B cell (primary cell): Measurements from ENCODE around the gene DRAXIN. TPM values are rescaled to one million over a fixed set of nuclear protein-coding genes. Genes with fewer than 3 reads are reported as not detected.

Experiments
- ATAC-seq: fragments of 200-7000 bp; cut with Tn5 transposase; one replicate; pipeline ENCODE4 v1.10.0; 2021; ENCODE audit warnings: low read depth, mild to moderate bottlenecking, moderate number of reproducible peaks, moderate library complexity
- CTCF ChIA-PET: fragments of 350-600 bp; sonication (Branson Sonifier 250); formaldehyde crosslinking; loops from one replicate; lab custom pipeline; 2021; ENCODE audit warnings: antibody characterized with exemption, inconsistent platforms; lab: Charles Lee
- POLR2A ChIA-PET: fragments of 350-600 bp; sonication (Branson Sonifier 250); formaldehyde crosslinking; loops from one replicate; lab custom pipeline; 2021; ENCODE audit warnings: antibody characterized with exemption; lab: Charles Lee
- DNase-seq: peaks from one replicate; pipeline ENCODE4 v3.0.0; 2013
- H2AFZ ChIP-seq: 2 replicates; pipeline ENCODE4 v1.6.1; 2012; ENCODE audit warnings: mild to moderate bottlenecking, low read depth, low read length; ENCODE audit not compliant: insufficient read depth, poor library complexity, severe bottlenecking
- H3K27ac ChIP-seq, 2 donors: 1 replicate in 1 of 2; 2 replicates in 1 of 2; pipeline ENCODE4 v1.5.1; 2012 to 2013; ENCODE audit warnings: low read length in 2 of 2, mild to moderate bottlenecking in 2 of 2, moderate library complexity in 1 of 2
- H3K27me3 ChIP-seq, 4 experiments: fragments of 200-600 bp in 1 of 4; sonication (generic) in 1 of 4; replicated peaks in 1 of 4; 1 replicate in 2 of 4; 2 replicates in 2 of 4; pipeline versions ENCODE4 v1.6.1 to v1.7.0; 2013 to 2016; ENCODE audit warnings: low read length in 3 of 4, mild to moderate bottlenecking in 2 of 4, mixed read lengths in 1 of 4, moderate library complexity in 1 of 4; ENCODE audit not compliant: insufficient read depth in 4 of 4, control insufficient read depth in 3 of 4; ENCODE audit errors: control extremely low read depth in 1 of 4
- H3K36me3 ChIP-seq, 2 experiments: replicated peaks in 1 of 2; 1 replicate in 1 of 2; 2 replicates in 1 of 2; pipeline versions ENCODE4 v1.6.1 to v1.7.1; 2013; ENCODE audit warnings: low read length in 1 of 2; ENCODE audit not compliant: insufficient read depth in 2 of 2, control insufficient read depth in 1 of 2; ENCODE audit errors: control extremely low read depth in 1 of 2, extremely low read depth in 1 of 2
- H3K4me1 ChIP-seq, 2 donors: fragments of 200-600 bp in 1 of 2; sonication (generic) in 1 of 2; 1 replicate in 1 of 2; 2 replicates in 1 of 2; pipeline versions ENCODE4 v1.5.1 to v1.6.1; 2013 to 2017; ENCODE audit warnings: low read length in 2 of 2; ENCODE audit not compliant: control insufficient read depth in 2 of 2, insufficient read depth in 2 of 2
- H3K4me2 ChIP-seq: replicated peaks from 2 replicates; pipeline ENCODE3; 2012; ENCODE audit warnings: mild to moderate bottlenecking, low read depth, low read length; ENCODE audit not compliant: poor library complexity, severe bottlenecking
- H3K4me3 ChIP-seq, 5 experiments: fragments of 200-600 bp in 1 of 5; sonication (generic) in 1 of 5; 1 replicate in 3 of 5; 2 replicates in 2 of 5; pipeline versions ENCODE4 v1.5.1 to v1.7.0; 2011 to 2016; ENCODE audit warnings: low read length in 4 of 5, mild to moderate bottlenecking in 4 of 5, low read depth in 2 of 5, control low read depth in 1 of 5, moderate library complexity in 1 of 5; ENCODE audit not compliant: insufficient read depth in 1 of 5; ENCODE audit errors: control extremely low read depth in 1 of 5, extremely low read depth in 1 of 5
- H3K79me2 ChIP-seq: fragments of 200-600 bp; sonication (generic); one replicate; pipeline ENCODE4 v1.6.0; 2016; ENCODE audit warnings: low read length; ENCODE audit not compliant: control insufficient read depth, insufficient read depth
- H3K9ac ChIP-seq: fragments of 200-600 bp; sonication (generic); 2 replicates; pipeline ENCODE4 v1.6.1; 2017; ENCODE audit warnings: mild to moderate bottlenecking, low read length, moderate library complexity
- H3K9me3 ChIP-seq, 3 donors: one replicate each; pipeline versions ENCODE4 v1.6.1 to v1.7.1; 2013; ENCODE audit warnings: low read length in 2 of 3; ENCODE audit not compliant: control insufficient read depth in 2 of 3, insufficient read depth in 1 of 3; ENCODE audit errors: control extremely low read depth in 1 of 3
- H4K20me1 ChIP-seq: 2 replicates; pipeline ENCODE4 v1.6.0; 2012; ENCODE audit warnings: mild to moderate bottlenecking, low read length; ENCODE audit not compliant: insufficient read depth, control insufficient read depth, poor library complexity, severe bottlenecking
- H3K27ac Mint-ChIP-seq: one replicate; pipeline ENCODE4 v1.8.0; 2021; ENCODE audit warnings: mixed read lengths
- H3K27me3 Mint-ChIP-seq: one replicate; pipeline ENCODE4 v1.8.0; 2021; ENCODE audit warnings: mixed read lengths
- H3K4me1 Mint-ChIP-seq: one replicate; pipeline ENCODE4 v1.8.0; 2021; ENCODE audit warnings: mixed read lengths
- H3K4me3 Mint-ChIP-seq: one replicate; pipeline ENCODE4 v1.8.0; 2021; ENCODE audit warnings: mixed read lengths
- H3K9me3 Mint-ChIP-seq: one replicate; pipeline ENCODE4 v1.8.0; 2022; ENCODE audit warnings: mixed read lengths; ENCODE audit not compliant: insufficient read depth
- CTCF ChIP-seq: fragments of 200-600 bp; IDR thresholded peaks from one replicate; pipeline ENCODE4 v1.8.0; 2022; ENCODE audit warnings: antibody characterized with exemption, mild to moderate bottlenecking
- EZH2 ChIP-seq: IDR thresholded peaks from 2 replicates; pipeline ENCODE4 v1.6.1; 2012; ENCODE audit warnings: borderline replicate concordance, low read depth, mild to moderate bottlenecking, moderate library complexity, low read length; ENCODE audit not compliant: insufficient read depth, poor library complexity, severe bottlenecking
- WGBS: methylation state at CpG from one replicate; pipeline ENCODE4 v1.1.5; 2013; ENCODE audit warnings: missing lambda C conversion rate; ENCODE audit not compliant: insufficient coverage; 5-methylcytosine and 5-hydroxymethylcytosine counted together
- intact Hi-C: fragments of 100-400 bp; cut with micrococcal nuclease; formaldehyde crosslinking; loops from one replicate; pipeline ENCODE4 v1.10.0; 2022
- polyA plus RNA-seq: library from polyadenylated mRNA; depleted of rRNA; stranded (reverse); fragments of >200 nt; gene quantifications from 2 replicates; pipeline ENCODE4 v1.2.3, GENCODE V29; 2012
- total RNA-seq, 2 donors: library from RNA; stranded (reverse); fragments of 120-200 nt in 1 of 2; gene quantifications; 1 replicate in 1 of 2; 2 replicates in 1 of 2; pipeline versions ENCODE4 v1.2.3 to v1.2.4, GENCODE V29; 2013 to 2022

Gene DRAXIN
- total and polyA plus RNA-seq, 2 donors (not counting 1 experiment from before 2014, with no cell fraction given): 0.21 to 0.30 TPM

DNA sequence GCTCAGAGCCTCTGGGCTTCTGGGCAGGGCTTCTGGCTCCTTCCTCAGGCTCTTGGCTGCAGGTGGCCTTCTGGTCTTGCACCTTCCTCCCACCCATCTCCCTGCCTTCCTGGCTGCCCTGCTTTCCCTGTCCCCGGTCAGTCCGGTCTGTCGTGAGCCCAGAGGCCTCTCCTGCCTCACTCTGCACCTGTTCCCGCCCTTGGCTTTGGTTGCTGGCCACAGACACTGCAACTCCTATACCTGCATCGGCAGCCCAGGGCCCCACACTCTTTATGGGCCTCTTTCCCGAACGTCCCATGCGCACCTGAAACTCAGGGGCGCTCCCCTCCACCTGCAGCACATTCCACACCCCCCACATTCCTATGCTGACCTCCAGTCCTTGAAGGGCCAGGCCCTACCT lies 45.2 kb upstream of the DRAXIN start:
- Mint-ChIP-seq H3K9me3 (no peaks in the 10 kb centered on the region), H3K4me3 (no peak overlapping the region), H3K27me3 (no peaks in the 10 kb centered on the region), H3K4me1 (peaks cover 24% of the 10 kb centered on the region), H3K27ac (no peak overlapping the region)
- DNase-seq (no peak), ATAC-seq (no peak)
- Histone ChIP-seq H3K9ac (no peak overlapping the region), H3K36me3 (no peaks in the 10 kb centered on the region), H3K79me2 (no peaks in the 10 kb centered on the region), H3K4me1 (peaks cover 14 to 21% of the 10 kb centered on the region in 2 donors), H3K27me3 (peaks cover 0 to 3% (median 0%) of the 10 kb centered on the region in 4 experiments), H3K9me3 (peaks cover 0 to 3% (median 0%) of the 10 kb centered on the region in 3 donors), H3K27ac (no peak overlapping the region), H3K4me2 (no peak overlapping the region), H3K4me3 (no peak overlapping the region), H2AFZ (no peak overlapping the region), H4K20me1 (no peaks in the 10 kb centered on the region)
- intact Hi-C loops: loop anchor here (10.0 kb wide), 1 partner anchor 172 kb away; the partner anchor contains the start of gene DISP3
- TF ChIP-seq EZH2 (no peak), CTCF (no peak)
- CTCF ChIA-PET: interaction anchor here (0.6 to 18.9 kb wide), 27 partner anchors 8 to 635 kb away, joined by 3 to 231 read pairs (median 4); partner anchors contain the start of genes AGTRAP, DISP3, FBXO44 and FBXO6
- POLR2A ChIA-PET: interaction anchor here (0.7 to 1.5 kb wide), 4 partner anchors 18 to 546 kb away, joined by 3 to 6 read pairs (median 4); partner anchors contain the start of genes EXOSC10 and FBXO6
- 91% methylated on average over 9 of the region's 9 CpGs for WGBS

DNA sequence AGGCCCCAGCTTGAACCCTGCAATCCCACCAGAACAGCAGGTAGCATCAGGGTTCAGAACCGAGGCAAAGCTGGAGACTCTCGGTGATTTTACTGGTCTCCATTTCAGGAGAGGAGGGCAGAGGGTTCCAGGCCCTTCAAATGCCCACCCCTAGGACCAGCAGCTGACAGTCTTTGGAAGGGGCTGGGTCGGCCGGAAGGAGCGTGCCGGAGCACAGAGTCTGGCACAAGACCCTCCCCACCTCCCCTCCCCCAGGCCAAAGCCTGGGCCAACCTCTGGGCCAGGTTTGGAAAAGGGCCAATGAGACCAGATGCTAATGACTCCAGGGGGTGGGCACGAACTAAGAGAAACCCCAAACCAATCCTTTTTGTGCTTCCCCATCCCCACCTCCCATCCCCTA lies 44.2 kb upstream of the DRAXIN start:
- peaks cover 14 to 21% of the 10 kb centered on the region in 2 donors for H3K4me1 ChIP-seq
- no peaks in the 10 kb centered on the region for H3K27me3 ChIP-seq
- no peak overlapping the region for H3K4me3 ChIP-seq
- no peak overlapping the region for H3K4me2 ChIP-seq
- no peak overlapping the region for H3K9ac ChIP-seq
- H3K4me1 Mint-ChIP-seq: peaks cover 25% of the 10 kb centered on the region
- intact Hi-C loops: loop anchor here (10.0 kb wide), 1 partner anchor 173 kb away; the partner anchor contains the start of gene DISP3
- ATAC-seq (no peak), DNase-seq (no peak)
- ChIA-PET POLR2A (no interaction called here), CTCF (interaction anchor here (0.9 to 18.9 kb wide), 3 partner anchors 11 to 610 kb away, joined by 3 to 231 read pairs (median 31); no protein-coding TSS in a partner anchor)
- no peak overlapping the region for H2AFZ ChIP-seq
- WGBS: 78% methylated on average over 5 of the region's 7 CpGs
- no peaks in the 10 kb centered on the region for H3K36me3 ChIP-seq
- no peak overlapping the region for H3K4me3 Mint-ChIP-seq
- no peaks in the 10 kb centered on the region for H4K20me1 ChIP-seq
- no peak overlapping the region for H3K27ac ChIP-seq
- TF ChIP-seq EZH2 (no peak), CTCF (no peak)
- no peaks in the 10 kb centered on the region for H3K27me3 Mint-ChIP-seq
- H3K79me2 ChIP-seq: no peaks in the 10 kb centered on the region
- no peaks in the 10 kb centered on the region for H3K9me3 Mint-ChIP-seq
- H3K9me3 ChIP-seq: no peaks in the 10 kb centered on the region
- H3K27ac Mint-ChIP-seq: no peak overlapping the region
